IgD-negative memory B cell (primary cell): ENCODE measurements around the gene FRMD4B. TPM values are rescaled to one million over a fixed set of nuclear protein-coding genes. Genes with fewer than 3 reads are reported as not detected.
"Not testable (repeated sequence)": the region's sequence is repeated elsewhere in the genome, so short reads cannot be mapped to it uniquely, and the experiment has no call there.

Source experiments
- H3K27ac Mint-ChIP-seq, 3 donors: one replicate each; pipeline ENCODE4 v1.8.0; 2020 to 2022; ENCODE audit warnings: mild to moderate bottlenecking in 3 of 3, mixed read lengths in 3 of 3, moderate library complexity in 1 of 3
- H3K27me3 Mint-ChIP-seq: one replicate; pipeline ENCODE4 v1.8.0; 2021; ENCODE audit warnings: mixed read lengths
- H3K36me3 Mint-ChIP-seq: one replicate; pipeline ENCODE4 v1.8.0; 2020; ENCODE audit warnings: mild to moderate bottlenecking, mixed read lengths
- H3K4me1 Mint-ChIP-seq, 3 donors: one replicate each; pipeline ENCODE4 v1.8.0; 2020 to 2022; ENCODE audit warnings: mixed read lengths in 3 of 3, mild to moderate bottlenecking in 1 of 3
- H3K4me3 Mint-ChIP-seq, 4 donors: one replicate each; pipeline ENCODE4 v1.8.0; 2020 to 2022; ENCODE audit warnings: mild to moderate bottlenecking in 4 of 4, mixed read lengths in 4 of 4, moderate library complexity in 3 of 4
- H3K9me3 Mint-ChIP-seq, 3 donors: one replicate each; pipeline ENCODE4 v1.8.0; 2020 to 2021; ENCODE audit warnings: mixed read lengths in 3 of 3, mild to moderate bottlenecking in 1 of 3
- polyA plus RNA-seq: library from polyadenylated mRNA; unstranded; fragments of 300-500 nt; fragmentation: Illumina TruSeq; gene quantifications from one replicate; pipeline ENCODE4 v1.2.3, GENCODE V29; 2021

Gene FRMD4B
- polyA plus RNA-seq, 1 donor from 2014 or later: 0.05 TPM

GRCh38 chr3:69277403-69277802 is 108.5 kb downstream of the FRMD4B start:
- H3K4me1 Mint-ChIP-seq, H3K27ac Mint-ChIP-seq, H3K36me3 Mint-ChIP-seq, H3K4me3 Mint-ChIP-seq, H3K27me3 Mint-ChIP-seq, H3K9me3 Mint-ChIP-seq: not testable (repeated sequence)

GRCh38 chr3:69276884-69277283 is 109.0 kb downstream of the FRMD4B start:
- no peaks in the 10 kb centered on the region for H3K9me3 Mint-ChIP-seq
- H3K27me3 Mint-ChIP-seq: peaks cover 8% of the 10 kb centered on the region
- H3K4me1 Mint-ChIP-seq: no peaks in the 10 kb centered on the region
- no peaks in the 10 kb centered on the region for H3K36me3 Mint-ChIP-seq
- no peak overlapping the region for H3K4me3 Mint-ChIP-seq
- no peak overlapping the region for H3K27ac Mint-ChIP-seq

GRCh38 chr3:69276191-69276590 is 109.7 kb downstream of the FRMD4B start:
- not testable (repeated sequence) for H3K4me1 Mint-ChIP-seq, H3K9me3 Mint-ChIP-seq, H3K4me3 Mint-ChIP-seq, H3K36me3 Mint-ChIP-seq, H3K27me3 Mint-ChIP-seq, H3K27ac Mint-ChIP-seq

GRCh38 chr3:69273896-69274295 is 112.0 kb downstream of the FRMD4B start:
- H3K4me3 Mint-ChIP-seq: no peak overlapping the region
- H3K9me3 Mint-ChIP-seq: no peaks in the 10 kb centered on the region
- no peaks in the 10 kb centered on the region for H3K4me1 Mint-ChIP-seq
- no peak overlapping the region for H3K27ac Mint-ChIP-seq
- H3K36me3 Mint-ChIP-seq: no peaks in the 10 kb centered on the region
- H3K27me3 Mint-ChIP-seq: peaks cover 2% of the 10 kb centered on the region

GRCh38 chr3:69272556-69272955 is 113.3 kb downstream of the FRMD4B start:
- Mint-ChIP-seq H3K36me3 (no peaks in the 10 kb centered on the region), H3K9me3 (no peaks in the 10 kb centered on the region), H3K27ac (no peak overlapping the region), H3K4me1 (no peaks in the 10 kb centered on the region), H3K4me3 (no peak overlapping the region), H3K27me3 (no peaks in the 10 kb centered on the region)

- Mint-ChIP-seq H3K36me3 (no peaks in the 10 kb centered on the region), H3K4me1 (no peaks in the 10 kb centered on the region), H3K27ac (no peak overlapping the region), H3K4me3 (no peak overlapping the region), H3K9me3 (no peaks in the 10 kb centered on the region), H3K27me3 (no peaks in the 10 kb centered on the region)
Observed at GRCh38 chr3:69271098-69271497, 114.8 kb downstream of the FRMD4B start.

GRCh38 chr3:69266585-69266984 is 119.3 kb downstream of the FRMD4B start:
- Mint-ChIP-seq H3K27me3 (peaks cover 1% of the 10 kb centered on the region), H3K4me1 (no peaks in the 10 kb centered on the region), H3K27ac (no peak overlapping the region), H3K4me3 (no peak overlapping the region), H3K9me3 (no peaks in the 10 kb centered on the region), H3K36me3 (no peaks in the 10 kb centered on the region)

- not testable (repeated sequence) for H3K27ac Mint-ChIP-seq
Observed at GRCh38 chr3:69266071-69266470, 119.8 kb downstream of the FRMD4B start.

GRCh38 chr3:69260843-69261405 is 125.0 kb downstream of the FRMD4B start:
- H3K4me1 Mint-ChIP-seq, H3K27me3 Mint-ChIP-seq, H3K27ac Mint-ChIP-seq, H3K9me3 Mint-ChIP-seq, H3K36me3 Mint-ChIP-seq, H3K4me3 Mint-ChIP-seq: not testable (repeated sequence)

More at GRCh38 chr3:69266071-69266470, 119.8 kb downstream of the FRMD4B start:
- H3K4me3 Mint-ChIP-seq, H3K27me3 Mint-ChIP-seq, H3K4me1 Mint-ChIP-seq, H3K9me3 Mint-ChIP-seq, H3K36me3 Mint-ChIP-seq: not testable (repeated sequence)

- peaks cover 1% of the 10 kb centered on the region for H3K27me3 Mint-ChIP-seq
- no peak overlapping the region for H3K27ac Mint-ChIP-seq
- no peak overlapping the region for H3K4me3 Mint-ChIP-seq
- no peaks in the 10 kb centered on the region for H3K9me3 Mint-ChIP-seq
- H3K36me3 Mint-ChIP-seq: no peaks in the 10 kb centered on the region
- H3K4me1 Mint-ChIP-seq: no peaks in the 10 kb centered on the region
Observed at GRCh38 chr3:69260216-69260787, 125.6 kb downstream of the FRMD4B start.

GRCh38 chr3:69259125-69259524 is 126.8 kb downstream of the FRMD4B start:
- no peaks in the 10 kb centered on the region for H3K9me3 Mint-ChIP-seq
- H3K4me1 Mint-ChIP-seq: no peaks in the 10 kb centered on the region
- no peak overlapping the region for H3K4me3 Mint-ChIP-seq
- no peaks in the 10 kb centered on the region for H3K36me3 Mint-ChIP-seq
- no peak overlapping the region for H3K27ac Mint-ChIP-seq
- peaks cover 1% of the 10 kb centered on the region for H3K27me3 Mint-ChIP-seq

GRCh38 chr3:69255928-69256327 is 130.0 kb downstream of the FRMD4B start:
- H3K4me3 Mint-ChIP-seq: no peak overlapping the region
- no peaks in the 10 kb centered on the region for H3K36me3 Mint-ChIP-seq
- peaks cover 2% of the 10 kb centered on the region for H3K27me3 Mint-ChIP-seq
- no peaks in the 10 kb centered on the region for H3K9me3 Mint-ChIP-seq
- H3K4me1 Mint-ChIP-seq: no peaks in the 10 kb centered on the region
- no peak overlapping the region for H3K27ac Mint-ChIP-seq

- H3K4me3 Mint-ChIP-seq: no peak overlapping the region
- H3K9me3 Mint-ChIP-seq: no peaks in the 10 kb centered on the region
- H3K4me1 Mint-ChIP-seq: peaks cover 0 to under 1% (median 0%) of the 10 kb centered on the region in 3 donors
- no peaks in the 10 kb centered on the region for H3K36me3 Mint-ChIP-seq
- peaks cover 2% of the 10 kb centered on the region for H3K27me3 Mint-ChIP-seq
- peak overlapping the region in 2 of 3 donors; percentile 53 to 63 for H3K27ac Mint-ChIP-seq
Observed at GRCh38 chr3:69254351-69254750, 131.5 kb downstream of the FRMD4B start.

- Mint-ChIP-seq H3K9me3 (no peaks in the 10 kb centered on the region), H3K4me3 (no peak overlapping the region), H3K27me3 (peaks cover 2% of the 10 kb centered on the region), H3K4me1 (peaks cover 0 to 3% (median 0%) of the 10 kb centered on the region in 3 donors), H3K36me3 (no peaks in the 10 kb centered on the region), H3K27ac (no peak overlapping the region)
Observed at GRCh38 chr3:69252631-69253030, 133.3 kb downstream of the FRMD4B start.

- peaks cover 0 to 3% (median 0%) of the 10 kb centered on the region in 3 donors for H3K4me1 Mint-ChIP-seq
- no peak overlapping the region for H3K4me3 Mint-ChIP-seq
- no peak overlapping the region for H3K27ac Mint-ChIP-seq
- no peaks in the 10 kb centered on the region for H3K36me3 Mint-ChIP-seq
- H3K27me3 Mint-ChIP-seq: peaks cover 2% of the 10 kb centered on the region
- no peaks in the 10 kb centered on the region for H3K9me3 Mint-ChIP-seq
Observed at GRCh38 chr3:69252141-69252540, 133.7 kb downstream of the FRMD4B start.

- no peaks in the 10 kb centered on the region for H3K36me3 Mint-ChIP-seq
- H3K27me3 Mint-ChIP-seq: peaks cover 2% of the 10 kb centered on the region
- H3K4me3 Mint-ChIP-seq: no peak overlapping the region
- peaks cover 0 to 3% (median 0%) of the 10 kb centered on the region in 3 donors for H3K4me1 Mint-ChIP-seq
- H3K27ac Mint-ChIP-seq: no peak overlapping the region
- no peaks in the 10 kb centered on the region for H3K9me3 Mint-ChIP-seq
Observed at GRCh38 chr3:69251078-69251805, 134.6 kb downstream of the FRMD4B start.
